ENCODE data around the gene CASTOR2. TPM values are rescaled to one million over a fixed set of nuclear protein-coding genes. Genes with fewer than 3 reads are reported as not detected.
"Not testable (repeated sequence)": the region's sequence is repeated elsewhere in the genome, so short reads cannot be mapped to it uniquely, and the experiment has no call there.

CASTOR2 gene
- total and polyA plus RNA-seq, 2 of the 8 experiments (the other 6 are each of a cell fraction or from before 2014, with no cell fraction given) = 12.1 to 47.8 TPM

GRCh38 chr7:74988436-74988835 lies 23.9 kb downstream of the CASTOR2 start:
- 0 out of 2 replicates have a peak, but pooled peaks have one; percentile 27 for TF ChIP-seq MAFK (IDR thresholded peaks at IDR 0.05; ENCODE audit: low read depth, low read length)
- H2BK120ac ChIP-seq (replicated peaks; ENCODE audit: low read depth, low read length); H4K91ac ChIP-seq (replicated peaks; ENCODE audit: insufficient read length, low read length); H4K8ac ChIP-seq (ENCODE audit: extremely low read depth, insufficient read depth, low read length); H2AFZ ChIP-seq (ENCODE audit: low read length); H3K23me2 ChIP-seq (ENCODE audit: low read depth, low read length); H4K20me1 ChIP-seq (replicated peaks in 1 of 2; ENCODE audit: control insufficient read depth in 1 of 2, insufficient read depth in 2 of 2, low read length in 2 of 2); H3K4me2 ChIP-seq (ENCODE audit: insufficient read depth in 1 of 2, low read depth in 2 of 2, low read length in 2 of 2); H3K9me3 ChIP-seq (ENCODE audit: insufficient read depth in 2 of 2, low read depth in 1 of 2, low read length in 1 of 2); CTCF ChIA-PET (ENCODE audit: partially characterized antibody); H3K79me1 ChIP-seq (ENCODE audit: low read depth, low read length); H3K18ac ChIP-seq (ENCODE audit: extremely low read depth, low read length); H3K9ac ChIP-seq (replicated peaks in 1 of 4; ENCODE audit: extremely low read depth in 1 of 4, low read depth in 3 of 4, low read length in 3 of 4); H3K4ac ChIP-seq (replicated peaks; ENCODE audit: insufficient read length, low read depth, low read length); H2BK15ac ChIP-seq (ENCODE audit: low read length); H3K27ac ChIP-seq (ENCODE audit: low read depth, low read length); H2BK20ac ChIP-seq (ENCODE audit: low read length); H2AK5ac ChIP-seq (ENCODE audit: low read depth, low read length); H3K23ac ChIP-seq (ENCODE audit: insufficient read length); POLR2A ChIA-PET (ENCODE audit: partially characterized antibody); H3K14ac ChIP-seq (ENCODE audit: insufficient read length); H3K36me3 ChIP-seq (ENCODE audit: control insufficient read depth in 2 of 4, insufficient read depth in 4 of 4, low read length in 3 of 4); DNase-seq (ENCODE audit: low read depth in 1 of 2, low spot score in 2 of 2); H2BK5ac ChIP-seq (ENCODE audit: low read depth, low read length); H3K4me3 ChIP-seq (ENCODE audit: extremely low read depth in 1 of 4, insufficient read depth in 2 of 4, low read depth in 3 of 4, low read length in 4 of 4); H2BK12ac ChIP-seq (ENCODE audit: low read depth, low read length); H4K5ac ChIP-seq (ENCODE audit: insufficient read length, low read depth, low read length); H3K4me1 ChIP-seq (replicated peaks in 1 of 4; ENCODE audit: control insufficient read depth in 3 of 4, insufficient read depth in 4 of 4, low read length in 3 of 4); H3K56ac ChIP-seq (replicated peaks; ENCODE audit: insufficient read length, low read depth, low read length); FAIRE-seq; H3K27me3 ChIP-seq (replicated peaks in 1 of 4; ENCODE audit: control insufficient read depth in 3 of 4, extremely low read depth in 1 of 4, insufficient read depth in 3 of 4, low read length in 3 of 4): not testable (repeated sequence)
- WGBS, 2 experiments (ENCODE audit: extremely low coverage in 1 of 2, insufficient coverage in 1 of 2, insufficient read length in 1 of 2, insufficient replicate concordance in 2 of 2, low coverage in 1 of 2, low lambda C conversion rate in 2 of 2, missing lambda C conversion rate in 1 of 2) = 79% methylated on average over 9 of the region's 9 CpGs; no CpG with 5 or more reads in 1 of the 2 experiments
- H3K79me2 ChIP-seq (ENCODE audit: control insufficient read depth in 1 of 2, insufficient read depth in 2 of 2, low read length in 2 of 2) = peaks cover 0 to 23% of the 10 kb centered on the region in 2 experiments; a peak in 1 of 4 replicates
